Measurements from ENCODE around the gene TRIM15. TPM values are rescaled to one million over a fixed set of nuclear protein-coding genes. Genes with fewer than 3 reads are reported as not detected.

TRIM15 gene
- total and polyA plus RNA-seq, 2 of the 4 experiments (the other 2 are of a cell fraction), result not detected

DNA sequence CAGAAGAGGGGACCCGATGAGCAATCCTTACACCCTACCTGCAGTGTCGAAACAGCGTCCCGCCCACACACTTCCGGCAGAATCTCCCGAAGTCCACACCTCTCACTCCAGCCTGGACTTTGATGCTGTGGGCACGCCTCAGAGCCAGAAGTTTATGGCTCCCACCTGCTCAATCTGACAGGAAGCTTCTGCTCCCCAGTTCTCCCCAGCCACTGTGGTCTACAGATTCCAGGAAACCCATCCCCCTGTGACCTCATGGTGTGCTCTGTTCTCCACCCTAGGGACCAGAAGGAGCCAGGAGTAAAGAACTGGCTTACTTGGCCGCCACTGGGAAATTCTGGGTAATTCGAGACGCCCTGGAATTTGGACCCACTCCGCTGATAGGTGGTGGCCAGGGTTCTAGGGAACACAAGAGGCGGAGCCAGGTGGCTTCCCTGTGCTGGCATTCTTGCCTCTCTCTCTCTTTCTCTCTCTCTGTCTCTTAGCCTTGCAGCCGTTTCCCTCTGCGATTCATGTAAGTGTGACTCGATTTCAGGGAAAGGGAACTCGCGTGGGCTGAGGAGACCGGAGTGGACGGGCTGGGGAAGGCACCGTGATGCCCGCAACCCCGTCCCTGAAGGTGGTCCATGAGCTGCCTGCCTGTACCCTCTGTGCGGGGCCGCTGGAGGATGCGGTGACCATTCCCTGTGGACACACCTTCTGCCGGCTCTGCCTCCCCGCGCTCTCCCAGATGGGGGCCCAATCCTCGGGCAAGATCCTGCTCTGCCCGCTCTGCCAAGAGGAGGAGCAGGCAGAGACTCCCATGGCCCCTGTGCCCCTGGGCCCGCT is at the start of gene TRIM15 (continued):
- TF ChIP-seq SMC3 (IDR thresholded peaks at IDR 0.05; ENCODE audit: low read depth, low read length) (no peak), RAD21 (IDR thresholded peaks at IDR 0.05; ENCODE audit: low read length) (no peak)

DNA sequence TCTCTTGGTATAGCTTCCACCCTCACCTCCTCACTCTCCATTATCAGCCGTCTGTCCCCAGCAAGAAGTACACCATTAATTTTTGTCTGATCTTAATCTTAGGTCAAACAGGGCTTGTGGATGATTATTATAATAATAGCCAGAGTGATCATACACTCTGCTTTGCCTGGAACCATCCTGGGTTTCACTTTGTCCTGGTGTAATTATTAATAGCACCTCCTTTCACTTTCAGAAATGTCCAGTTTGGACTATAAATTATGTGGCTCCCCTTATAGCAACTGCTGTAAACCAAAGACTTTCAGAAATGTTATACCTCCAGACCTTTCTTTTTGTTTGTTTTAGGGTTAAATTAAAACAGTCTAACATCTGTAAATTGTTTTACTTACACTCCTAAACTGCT is 49.5 kb upstream of the TRIM15 start:
- H3K14ac ChIP-seq (replicated peaks; ENCODE audit: low read depth, low read length), result no peak overlapping the region
- peaks cover 43% of the 10 kb centered on the region for H3K27me3 ChIP-seq (ENCODE audit: control insufficient read depth, insufficient read depth, low read length)
- H3K79me1 ChIP-seq (ENCODE audit: low read depth in 1 of 2, low read length in 2 of 2), result no peaks in the 10 kb centered on the region
- no peak overlapping the region for H2AFZ ChIP-seq (replicated peaks; ENCODE audit: low read length, poor library complexity)
- H2AK5ac ChIP-seq (ENCODE audit: low read depth, low read length), result no peak overlapping the region
- no peak overlapping the region for H2BK15ac ChIP-seq (ENCODE audit: low read depth, low read length)
- no peaks in the 10 kb centered on the region for H3K4me1 ChIP-seq (ENCODE audit: control insufficient read depth, insufficient read depth, low read length)
- dilution Hi-C loops (cut with HindIII; ENCODE audit: low sequenced_read_pairs, unreplicated experiment) (no loop called here), intact Hi-C loops (cut with micrococcal nuclease) (no loop called here), in situ Hi-C loops (cut with MboI; ENCODE audit: low sequenced_read_pairs) (no loop called here)
- H3K9ac ChIP-seq (ENCODE audit: low read depth, low read length), result no peak overlapping the region
- no peak overlapping the region for H3K4me3 ChIP-seq (ENCODE audit: insufficient read depth, low read depth, low read length)
- H4K5ac ChIP-seq (ENCODE audit: low read depth, low read length), result no peak overlapping the region
- DNase-seq (no peak), ATAC-seq (ENCODE audit: low read depth) (no peak)
- H2BK5ac ChIP-seq (ENCODE audit: low read depth, low read length, poor library complexity, severe bottlenecking), result no peak overlapping the region
- H3K18ac ChIP-seq (ENCODE audit: low read depth, low read length), result no peak overlapping the region
- no TSS peak for BruUV-seq (replicated peaks)
- H3K36me3 ChIP-seq (ENCODE audit: control insufficient read depth, insufficient read depth, low read length), result no peaks in the 10 kb centered on the region
- H3K56ac ChIP-seq (ENCODE audit: extremely low read depth, insufficient read depth, low read length), result no peak overlapping the region
- no peak overlapping the region for H2BK20ac ChIP-seq (ENCODE audit: low read depth, low read length)
- CTCF ChIA-PET, result no interaction called here
- H4K20me1 ChIP-seq (ENCODE audit: insufficient read depth, low read length), result no peaks in the 10 kb centered on the region
- no peak overlapping the region for H2BK120ac ChIP-seq (ENCODE audit: low read depth, low read length)
- H2AK9ac ChIP-seq (replicated peaks; ENCODE audit: low read depth, low read length, poor library complexity), result no peak overlapping the region
- no peaks in the 10 kb centered on the region for H3K9me1 ChIP-seq (ENCODE audit: insufficient read depth, low read length)
- no peak overlapping the region for H4K91ac ChIP-seq (ENCODE audit: insufficient read depth, low read depth, low read length)
- no peak overlapping the region for H3K27ac ChIP-seq (ENCODE audit: insufficient read depth, low read length)
- no CpG with 5 or more reads among the region's 1 CpG for WGBS, 2 experiments (ENCODE audit: extremely low coverage in 2 of 2, insufficient read length in 1 of 2)
- no peak overlapping the region for H3K23ac ChIP-seq (ENCODE audit: low read depth, low read length)
- POLR2A ChIA-PET (ENCODE audit: unreplicated experiment), result no interaction called here
- H3K4ac ChIP-seq (ENCODE audit: low read depth, low read length), result no peak overlapping the region
- H3K9me3 ChIP-seq (ENCODE audit: control insufficient read depth, insufficient read depth, low read length), result peaks cover 2% of the 10 kb centered on the region; the same call in 1 of the 2 replicates
- H3K4me2 ChIP-seq (ENCODE audit: low read depth, low read length), result no peak overlapping the region
- no peak overlapping the region for H4K8ac ChIP-seq (ENCODE audit: low read depth in 2 of 2, low read length in 2 of 2)
- TF ChIP-seq NFE2L2 (IDR thresholded peaks at IDR 0.05; ENCODE audit: low read depth, low read length) (no peak), CHD1 (IDR thresholded peaks at IDR 0.05; ENCODE audit: low read depth, low read length) (no peak), POLR2A (IDR thresholded peaks at IDR 0.05; ENCODE audit: low read depth, low read length) (no peak), MAZ (IDR thresholded peaks at IDR 0.05; ENCODE audit: borderline replicate concordance, low read depth, low read length) (no peak), ELK1 (IDR thresholded peaks at IDR 0.05; ENCODE audit: borderline replicate concordance, low read depth, low read length) (no peak), USF2 (IDR thresholded peaks at IDR 0.05; ENCODE audit: low read depth, low read length) (no peak), MAFK (IDR thresholded peaks at IDR 0.05; ENCODE audit: low read depth, low read length) (no peak), RAD21 (IDR thresholded peaks at IDR 0.05; ENCODE audit: low read length) (no peak), MXI1 (IDR thresholded peaks at IDR 0.05; ENCODE audit: borderline replicate concordance, low read depth, low read length) (no peak), FOS (IDR thresholded peaks at IDR 0.05; ENCODE audit: low read depth, low read length) (no peak), CEBPB (IDR thresholded peaks at IDR 0.05; ENCODE audit: low read depth, low read length) (no peak), CTCF (conservative IDR thresholded peaks at IDR 0.05; ENCODE audit: low read depth, low read length) (no peak), SMC3 (IDR thresholded peaks at IDR 0.05; ENCODE audit: low read depth, low read length) (no peak)
